Brain pericyte (primary cell): ENCODE data around the gene AMN.
"Not testable (repeated sequence)": the region's sequence is repeated elsewhere in the genome, so short reads cannot be mapped to it uniquely, and the experiment has no call there.

Experiments
- DNase-seq: peaks from one replicate; pipeline ENCODE4 v3.0.0-alpha.2; 2012; ENCODE audit warnings: low read depth, low spot score

AMN gene

DNA sequence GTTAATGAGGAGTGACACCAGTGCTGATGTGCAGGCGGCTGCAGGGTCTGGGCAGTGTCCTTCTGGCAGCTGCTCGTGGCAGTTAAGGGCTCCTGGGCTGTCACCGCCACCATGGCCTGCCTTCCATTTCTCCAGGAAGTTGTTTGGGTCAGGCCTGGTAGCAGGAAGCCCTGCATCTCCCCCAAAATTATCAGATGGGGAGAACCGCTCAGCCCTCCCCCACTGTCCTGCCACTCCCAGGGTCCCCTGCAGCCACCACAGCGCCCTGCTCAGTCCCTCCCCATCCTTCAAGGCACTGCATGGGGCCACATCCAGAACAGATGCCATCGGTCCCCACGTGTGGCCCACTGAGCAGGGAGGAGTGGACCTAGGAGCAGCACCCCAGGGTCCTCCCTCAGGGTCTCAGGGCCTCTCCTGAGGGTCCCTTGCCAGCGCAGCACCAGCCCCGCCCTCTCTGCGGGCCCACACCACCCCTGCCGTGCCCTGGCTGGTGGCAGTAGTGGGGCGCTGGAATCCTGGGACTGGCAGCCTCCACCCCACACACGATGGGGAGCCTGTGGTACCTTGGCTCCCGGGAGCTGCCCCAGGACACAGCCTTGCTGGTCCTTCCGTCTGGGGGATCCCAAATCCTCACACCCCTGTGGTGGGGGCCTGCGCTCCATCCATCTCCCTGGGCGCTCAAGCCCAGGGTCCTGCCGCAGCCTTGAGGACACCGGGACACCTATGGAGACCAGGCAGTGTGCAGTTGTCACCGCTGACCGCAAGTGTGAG is 10.3 kb upstream of the AMN start:
- no peak for DNase-seq

DNA sequence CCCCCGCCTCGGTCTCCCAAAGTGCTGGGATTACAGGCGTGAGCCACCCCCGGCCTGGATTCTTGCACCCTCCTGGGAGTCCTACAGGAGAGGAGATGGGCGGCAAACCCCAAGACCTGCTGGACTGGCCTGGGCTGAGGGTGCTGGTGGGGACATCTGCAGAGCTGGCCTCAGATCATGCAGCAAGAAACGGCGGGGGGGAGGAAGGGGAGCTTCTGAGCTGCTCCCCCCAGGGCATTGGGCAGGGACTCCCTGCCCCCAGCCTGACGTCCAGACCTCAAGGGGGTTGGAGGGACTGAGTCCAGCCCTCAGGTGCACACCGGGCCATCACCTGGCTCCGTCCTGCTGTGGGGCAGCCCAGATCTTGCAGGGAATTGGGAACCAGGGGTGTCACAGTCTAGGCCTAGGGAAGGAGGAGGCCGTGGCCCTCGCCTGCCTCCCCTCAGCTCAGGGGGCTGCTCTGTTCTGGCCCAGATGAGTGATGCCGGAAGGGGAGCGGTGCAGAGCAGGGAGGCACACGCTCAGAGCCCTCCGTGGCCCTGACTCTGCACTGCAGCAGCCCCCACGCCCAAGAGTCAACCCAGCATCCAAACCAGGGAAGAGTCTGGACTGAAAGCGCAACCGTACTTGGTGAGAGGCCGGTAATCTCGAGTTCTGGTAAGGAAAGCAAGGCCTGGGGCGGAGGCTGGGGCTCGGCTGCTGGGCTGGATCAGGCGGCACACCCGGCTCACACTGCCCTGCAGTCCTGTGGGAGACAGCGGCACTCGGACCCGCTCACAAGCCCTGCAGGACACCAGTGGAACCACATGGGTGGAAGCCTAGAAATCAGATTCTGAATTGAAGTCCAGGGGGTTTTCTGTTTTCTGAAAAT is 8.9 kb upstream of the AMN start:
- no peak for DNase-seq

DNA sequence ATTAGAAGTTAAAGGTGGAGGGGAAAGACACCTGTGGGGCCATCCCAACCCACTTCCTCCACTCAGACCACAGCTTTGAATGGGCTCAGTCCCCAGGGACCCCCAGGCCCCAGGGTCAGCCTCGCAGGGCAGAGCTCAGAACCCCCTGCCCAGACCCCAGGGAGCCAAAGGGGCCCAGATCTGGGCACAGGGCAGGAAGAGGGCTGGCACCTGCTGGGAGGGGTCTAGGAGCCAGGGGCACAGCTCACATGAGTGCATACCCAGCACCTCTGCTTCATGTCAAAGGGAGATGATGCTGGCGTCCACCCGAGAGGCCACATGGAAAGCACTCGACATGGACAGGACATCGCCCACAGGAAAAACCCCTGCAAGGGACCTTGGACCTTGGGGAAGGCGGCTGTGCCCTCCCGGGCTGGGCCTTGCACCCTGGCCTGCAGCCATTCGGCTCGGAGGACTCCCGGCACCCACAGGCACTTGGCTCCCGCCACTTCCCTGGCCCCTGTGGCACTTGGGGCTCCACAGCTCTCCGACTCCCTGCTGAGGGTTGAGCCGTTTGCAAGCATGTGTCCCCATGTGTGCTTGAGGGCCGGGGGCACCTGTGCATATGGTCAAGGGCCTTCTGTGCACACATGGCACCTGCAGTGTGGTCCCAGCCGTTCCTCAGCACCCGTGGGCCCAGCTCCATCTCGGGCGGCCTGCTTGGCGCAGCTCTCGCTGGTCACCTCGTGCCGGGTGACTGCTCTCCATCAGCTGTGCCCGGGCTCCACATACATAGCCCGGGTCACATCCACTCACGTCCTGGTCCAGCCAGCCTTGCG is 7.8 kb upstream of the AMN start:
- DNase-seq = no peak

DNA sequence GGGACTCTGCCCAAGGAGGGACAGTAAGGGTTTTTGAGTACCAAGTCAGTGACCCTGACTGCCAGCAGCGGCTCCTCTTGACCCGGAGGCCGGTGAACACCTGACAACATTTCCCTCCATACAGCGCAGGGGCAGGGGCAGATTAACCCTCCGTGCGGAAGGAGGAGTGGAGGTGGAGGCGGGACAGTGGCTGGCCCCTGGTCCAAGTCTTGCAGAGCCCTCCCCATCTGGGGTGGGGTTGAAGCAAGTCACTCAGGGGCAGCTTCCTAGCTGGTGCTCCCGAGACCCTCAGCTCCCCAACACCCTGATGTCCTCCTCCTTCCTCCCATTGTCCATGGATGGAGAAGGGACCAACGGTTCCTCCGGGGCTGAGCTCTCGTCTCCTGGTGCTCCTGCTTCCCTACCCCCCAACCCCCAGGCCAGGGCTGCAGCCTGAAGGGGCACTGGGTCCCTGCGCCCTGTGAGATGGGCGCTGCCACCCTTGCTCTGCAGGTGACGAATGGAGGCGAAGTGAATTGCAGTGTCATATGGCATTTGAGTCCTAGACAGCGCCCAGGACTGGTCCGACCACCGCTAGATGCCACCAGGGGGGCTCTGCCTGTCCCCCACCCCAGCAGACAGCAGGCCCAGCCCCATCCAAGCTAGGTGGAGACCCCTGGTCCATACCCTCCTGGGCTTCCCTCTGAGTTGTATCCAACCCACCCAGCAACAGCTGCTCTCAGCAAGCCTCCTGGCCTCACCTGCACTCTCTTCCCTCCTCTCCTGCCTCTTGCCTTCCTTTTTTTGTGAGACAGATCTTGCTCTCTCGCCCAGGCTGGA is 7.0 kb upstream of the AMN start:
- DNase-seq = no peak

DNA sequence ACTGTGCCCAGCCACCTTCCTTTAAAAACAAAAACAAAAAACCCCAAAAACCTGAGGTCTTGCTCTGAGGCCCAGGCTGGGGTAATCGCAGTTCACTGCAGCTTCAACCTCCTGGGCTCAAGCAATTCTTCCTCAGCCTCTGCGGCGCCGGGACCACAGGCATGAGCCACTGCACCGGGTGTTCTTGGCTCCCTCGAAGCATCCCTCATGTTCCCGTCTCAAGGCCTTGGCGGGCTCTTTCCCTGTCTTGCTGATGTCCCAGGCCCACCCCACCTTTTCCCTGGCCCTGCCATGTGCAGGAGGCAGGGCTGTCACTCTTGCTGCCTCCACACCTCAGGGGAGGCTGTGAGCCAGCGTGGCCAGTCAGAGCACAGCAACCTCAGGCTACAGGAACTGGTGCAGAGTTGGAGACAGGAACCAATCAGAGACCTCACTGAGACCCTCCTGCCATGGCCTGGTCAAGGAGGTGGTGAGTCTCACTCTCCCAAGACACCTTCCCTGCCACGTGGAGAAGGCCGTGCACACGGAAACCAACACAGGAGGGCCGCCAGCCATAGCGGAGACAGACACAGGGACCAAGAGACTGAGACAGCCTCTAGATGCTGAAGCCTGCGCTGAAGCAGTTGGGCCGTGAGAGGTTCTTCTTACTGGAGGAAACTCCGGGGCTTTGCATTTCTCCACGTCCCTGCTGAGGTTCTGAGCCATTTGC is 6.0 kb upstream of the AMN start:
- DNase-seq = no peak

DNA sequence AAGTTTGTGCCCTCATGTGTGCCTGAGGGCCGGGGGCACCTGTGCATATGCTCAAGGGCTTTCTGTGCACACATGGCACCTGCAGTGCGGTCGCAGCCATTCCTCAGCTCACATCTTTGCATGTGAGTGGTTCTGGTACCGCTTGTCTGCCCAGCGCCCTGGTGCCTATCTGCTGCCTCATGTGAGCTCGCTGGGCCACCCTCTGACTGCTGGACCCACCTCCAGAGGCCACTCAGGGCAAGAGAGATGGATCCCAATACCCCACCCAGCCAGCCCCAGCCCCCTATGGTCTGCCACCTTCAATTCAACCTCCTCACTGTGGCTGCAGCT is 5.4 kb upstream of the AMN start:
- DNase-seq = no peak

DNA sequence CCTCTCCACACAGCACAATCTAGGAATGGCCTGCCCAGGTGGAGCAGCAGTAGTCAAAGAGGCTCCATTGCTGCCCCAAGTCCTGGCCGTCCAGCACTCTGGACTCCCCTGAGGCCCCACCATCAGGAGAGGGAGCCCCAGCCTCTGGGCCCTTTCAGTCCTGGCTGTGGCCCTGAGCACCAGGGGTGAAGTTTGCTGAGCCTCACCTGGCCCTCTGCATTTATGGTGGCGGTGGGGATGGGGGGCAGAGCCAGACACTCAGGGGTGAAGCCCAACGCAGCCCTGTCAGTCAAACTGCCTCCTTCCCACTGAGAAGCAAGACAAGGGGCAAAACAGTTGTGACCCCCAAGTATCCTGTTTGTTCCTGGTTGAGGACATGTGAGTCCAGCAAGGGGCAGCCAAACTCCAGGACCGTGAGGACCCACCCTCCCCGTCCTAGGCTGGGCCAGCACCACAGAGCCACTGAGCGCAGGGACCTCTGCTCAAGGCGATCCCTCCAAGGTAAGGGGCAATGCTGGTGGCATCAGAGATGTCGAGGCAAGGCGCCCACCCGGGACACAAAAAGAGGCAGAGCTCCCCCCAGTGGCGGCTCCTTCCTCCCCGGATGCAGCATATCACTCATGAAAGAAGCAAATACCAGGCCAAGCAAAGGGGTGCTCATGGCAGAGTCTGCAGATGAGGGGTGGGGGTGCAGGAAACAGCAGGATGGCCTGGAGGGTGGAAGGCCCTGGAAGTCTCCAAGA is 4.8 kb upstream of the AMN start:
- no peak for DNase-seq

DNA sequence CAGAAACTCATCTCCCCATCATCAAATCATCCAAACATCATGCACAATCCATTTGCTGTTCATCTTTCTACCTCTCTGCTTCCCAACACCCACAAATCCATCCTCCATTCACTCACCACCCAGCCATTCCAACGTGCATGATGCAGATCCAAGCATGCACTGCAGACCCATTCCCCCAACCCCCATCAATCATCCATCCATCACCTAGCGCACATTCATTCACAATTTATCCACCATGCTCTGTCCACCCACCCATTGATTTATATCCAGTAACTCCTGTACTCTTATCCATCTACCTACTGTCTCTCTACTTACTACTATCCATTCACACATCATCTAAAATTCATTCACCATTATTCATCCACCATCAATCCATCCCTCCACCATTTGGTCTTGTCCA is 4.0 kb upstream of the AMN start:
- no peak for DNase-seq

DNA sequence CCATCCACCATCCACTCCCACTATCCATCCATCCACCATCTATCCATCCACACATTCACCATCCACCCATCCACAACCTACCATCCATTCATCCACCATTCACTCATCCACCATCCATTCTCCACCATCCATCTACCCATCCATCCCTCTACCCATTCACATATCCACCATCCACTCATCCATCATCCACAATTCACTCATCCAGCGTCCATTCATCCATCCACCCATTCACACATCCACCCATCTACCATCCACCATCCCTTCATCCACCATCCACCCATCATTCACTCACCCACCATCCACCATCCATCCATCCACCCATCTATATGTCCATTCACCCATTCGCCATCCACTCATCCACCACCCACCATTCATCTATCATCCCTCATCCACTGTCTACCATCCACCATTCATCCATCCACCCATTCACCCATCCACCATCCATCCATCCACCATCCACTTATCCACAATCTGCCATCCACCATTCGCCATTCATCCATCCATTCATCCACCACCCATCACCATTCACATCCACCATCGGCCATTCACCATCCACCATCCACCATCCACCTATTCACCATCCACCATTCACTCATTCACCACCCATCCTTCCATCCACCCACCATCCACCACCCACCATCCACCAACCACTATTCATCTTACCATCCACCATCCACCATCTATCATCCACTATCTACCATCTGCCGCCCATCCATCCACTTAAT is 2.0 kb upstream of the AMN start:
- DNase-seq = no peak

DNA sequence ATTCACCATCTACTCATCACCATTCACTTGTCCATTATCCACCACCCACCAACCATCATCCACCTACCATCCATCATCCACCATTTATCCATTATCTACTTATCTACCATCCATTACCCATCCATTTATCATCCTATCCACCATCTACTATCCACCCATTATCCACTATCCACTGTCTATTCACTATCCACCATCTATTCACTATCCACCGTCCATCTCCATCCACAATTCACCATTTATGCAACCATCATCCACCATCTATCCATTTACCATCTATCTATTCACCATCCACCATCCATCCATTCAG is 1.5 kb upstream of the AMN start:
- no peak for DNase-seq

DNA sequence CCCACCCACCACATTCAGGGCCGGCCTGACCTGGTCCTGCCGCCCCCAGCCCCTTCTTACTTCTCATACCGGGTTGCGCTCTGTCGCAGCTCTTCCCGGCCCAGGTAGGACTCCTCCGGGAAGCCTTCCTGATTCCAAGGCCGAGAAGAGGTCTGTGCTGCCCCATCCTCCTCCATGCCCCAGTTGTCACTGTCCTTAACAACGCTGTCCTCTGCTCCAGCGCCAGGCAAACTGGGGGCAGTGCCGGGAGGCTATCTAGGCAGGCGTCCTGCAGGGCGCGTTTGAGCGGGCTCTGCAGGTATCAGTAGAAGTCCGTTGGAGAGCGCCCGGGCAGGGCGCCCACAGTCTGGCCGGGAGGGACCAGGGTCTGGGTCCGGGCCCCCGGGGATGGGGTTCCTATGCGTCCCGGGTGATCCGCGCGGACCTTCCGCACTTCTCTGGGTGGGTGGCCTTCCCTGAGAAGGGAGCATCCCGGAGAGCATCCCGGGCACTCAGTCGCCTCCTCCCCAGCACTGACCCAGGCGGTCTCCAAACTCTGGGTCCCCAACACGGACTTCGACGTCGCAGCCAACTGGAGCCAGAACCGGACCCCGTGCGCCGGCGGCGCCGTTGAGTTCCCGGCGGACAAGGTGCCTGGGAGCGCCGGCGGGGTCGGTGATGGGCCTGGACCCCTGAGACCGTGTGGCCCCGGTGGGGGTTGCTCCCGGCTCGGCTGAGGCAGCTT is 900 bp downstream of the AMN start:
- DNase-seq = no peak

DNA sequence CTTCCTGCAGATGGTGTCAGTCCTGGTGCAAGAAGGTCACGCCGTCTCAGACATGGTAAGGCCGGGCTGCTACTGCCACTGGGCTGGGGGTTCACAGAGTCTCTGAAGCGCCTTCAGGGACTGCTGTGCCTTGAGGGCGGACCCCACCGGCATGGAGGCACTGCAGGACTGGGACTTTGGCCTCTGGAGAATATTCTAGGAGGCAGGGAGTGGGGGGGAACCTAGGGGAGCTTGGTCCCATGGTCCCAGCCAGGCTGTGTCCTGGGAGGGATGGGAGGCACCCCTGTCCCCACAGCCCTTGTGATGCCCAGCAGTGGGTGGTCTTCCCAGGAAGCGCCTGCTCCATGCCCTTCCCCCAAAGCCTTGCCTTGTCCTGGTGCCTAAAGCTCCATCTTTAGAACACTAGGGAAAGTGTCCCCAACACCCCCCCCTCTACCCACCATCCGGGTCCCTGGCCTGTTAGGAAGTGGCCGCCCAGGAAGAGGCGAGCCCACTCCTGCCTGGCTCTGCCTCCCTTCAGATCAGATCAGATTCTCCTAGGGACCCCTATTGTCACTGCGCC is 1.5 kb downstream of the AMN start:
- no peak for DNase-seq

DNA sequence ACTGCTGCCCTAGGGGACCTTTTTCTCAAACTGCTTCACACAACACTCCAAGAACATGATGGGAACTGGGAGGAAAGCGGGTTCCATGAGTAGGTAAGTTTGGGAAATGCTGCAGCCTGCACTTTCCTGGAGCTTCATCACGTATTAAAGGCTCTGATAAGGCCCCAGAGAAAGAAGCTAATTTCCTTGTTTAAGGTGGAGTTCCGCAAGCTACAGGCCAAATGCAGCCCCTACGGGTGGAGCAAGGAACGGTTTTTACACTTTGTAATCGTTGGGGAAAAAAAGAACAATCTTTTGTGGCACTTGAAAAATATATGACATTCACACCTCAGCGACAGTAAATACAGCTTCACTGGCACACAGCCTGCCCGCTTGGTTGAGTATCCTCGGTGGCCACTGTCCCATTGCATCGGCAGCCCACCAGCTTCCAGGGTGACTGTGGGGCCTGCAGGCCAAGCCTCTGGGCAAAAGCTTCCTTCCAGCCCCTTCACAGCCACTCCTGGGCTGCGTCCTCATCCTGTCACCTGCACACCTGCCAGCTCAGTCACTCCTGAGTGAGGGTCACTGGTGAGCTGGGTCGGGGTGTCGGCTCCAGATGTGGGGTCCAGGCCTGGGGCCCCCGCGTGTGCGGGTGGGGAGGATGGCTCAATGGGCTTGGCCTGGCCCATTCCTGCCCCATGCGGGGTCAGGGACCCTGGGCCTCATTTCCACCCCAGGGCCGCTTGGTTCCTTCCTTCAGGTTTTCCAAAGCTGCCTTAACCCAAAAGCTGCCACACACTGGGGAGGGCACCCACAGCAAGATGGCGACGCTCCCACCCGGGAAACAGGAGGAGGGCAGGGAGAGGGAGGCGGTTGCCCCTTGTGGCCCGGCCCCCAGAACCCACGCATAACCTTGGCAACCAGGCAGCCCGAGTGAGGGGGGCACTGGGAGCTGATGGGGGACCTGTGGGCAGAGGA is 2.4 kb downstream of the AMN start:
- no peak for DNase-seq

DNA sequence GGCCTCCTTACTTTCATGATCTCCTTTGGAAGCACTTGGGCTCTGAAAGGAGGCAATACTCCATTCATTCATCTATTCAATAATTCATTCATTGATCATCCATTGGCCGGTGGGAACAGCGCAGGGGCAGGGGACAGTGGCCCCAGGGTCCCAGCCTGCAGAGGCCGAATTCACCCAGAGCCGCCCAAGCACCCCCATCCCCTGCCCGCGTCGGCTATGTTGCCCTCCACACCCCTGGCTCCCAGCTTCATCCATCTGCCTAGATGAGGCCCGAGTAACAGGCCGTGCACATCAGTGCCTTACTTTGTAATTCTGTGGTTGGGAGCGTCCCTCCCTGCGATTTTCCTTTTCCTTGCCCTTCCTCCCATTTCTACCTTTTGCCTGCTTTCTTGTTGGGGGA is 3.2 kb downstream of the AMN start:
- no peak for DNase-seq

DNA sequence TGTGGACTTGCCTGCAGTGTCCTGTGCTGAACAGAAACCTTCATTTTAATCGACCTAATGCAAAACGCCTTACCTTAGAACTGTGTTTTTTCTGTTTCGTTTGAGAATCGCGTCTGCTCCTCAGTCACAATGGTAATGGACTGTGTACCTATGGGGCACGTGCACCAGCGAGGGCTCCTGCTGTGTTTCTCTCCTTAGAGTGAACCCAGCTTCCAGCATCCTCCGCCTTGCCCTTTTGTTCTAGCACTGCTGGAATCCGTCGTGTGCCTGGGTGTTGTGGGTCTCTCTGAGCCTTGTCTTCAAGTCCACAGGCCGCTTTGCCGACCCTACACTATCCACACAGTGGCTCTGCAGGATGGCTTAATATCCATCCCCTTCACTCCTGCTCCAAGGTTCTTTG is 3.6 kb downstream of the AMN start:
- no peak for DNase-seq

DNA sequence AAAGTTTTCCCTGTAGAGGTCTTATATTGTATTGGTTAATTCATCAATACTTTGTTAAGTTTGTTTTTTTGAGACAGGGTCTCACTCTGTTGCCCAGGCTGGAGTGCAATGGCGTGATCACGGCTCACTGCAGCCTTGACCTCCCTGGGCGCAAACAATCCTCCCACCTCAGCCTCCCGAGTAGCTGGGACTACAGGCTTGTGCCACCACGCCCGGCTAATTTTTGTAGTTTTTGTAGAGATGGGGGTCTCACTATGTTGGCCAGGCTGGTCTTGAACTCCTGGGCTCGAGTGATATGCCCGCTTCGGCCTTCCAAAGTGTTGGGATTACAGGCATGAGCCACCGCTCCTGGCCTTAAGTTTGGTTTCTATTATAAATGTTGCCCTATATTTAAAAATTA is 4.4 kb downstream of the AMN start:
- not testable (repeated sequence) for DNase-seq

DNA sequence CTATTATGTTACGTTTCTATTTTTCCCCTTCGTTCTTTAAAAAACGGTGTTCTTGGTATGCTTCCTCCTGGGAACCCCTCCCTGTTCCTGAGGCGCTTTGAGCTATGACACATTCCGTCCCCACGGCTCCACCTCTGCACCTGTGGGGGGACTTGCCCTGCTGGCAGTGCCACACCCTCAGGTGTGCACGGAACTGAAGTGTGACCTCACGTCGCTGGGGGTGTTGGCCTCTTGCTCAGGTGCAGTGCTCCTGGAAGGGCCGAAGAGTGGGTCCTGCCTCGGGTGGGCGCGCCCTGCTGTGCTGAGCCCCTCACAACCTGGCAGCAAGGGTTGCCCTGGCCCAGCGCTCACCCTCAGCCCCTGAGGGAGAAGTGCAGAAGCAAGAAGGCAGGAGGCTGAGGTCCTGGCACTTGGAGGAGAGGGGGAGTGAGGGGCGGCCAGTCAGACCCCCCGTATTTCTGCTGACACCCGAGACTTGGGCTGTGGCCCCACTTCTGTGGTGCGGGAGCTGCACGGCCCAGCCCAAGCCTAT is 4.9 kb downstream of the AMN start:
- DNase-seq = no peak
